Lung (tissue), 12 donors: Measurements from ENCODE around the gene FXYD5. TPM values are rescaled to one million over a fixed set of nuclear protein-coding genes. Genes with fewer than 3 reads are reported as not detected.

ENCODE experiments used
- ATAC-seq: fragments of 200-7000 bp; cut with Tn5 transposase; one replicate; pipeline ENCODE4 v1.9.1; 2020; ENCODE audit warnings: moderate number of reproducible peaks; ENCODE audit not compliant: insufficient read depth, low FRiP score
- DNase-seq, 3 donors: peaks; one replicate each; pipeline ENCODE4 v3.0.0-alpha.2; 2013 to 2017
- H3K27ac ChIP-seq, 2 donors: one replicate each; pipeline ENCODE4 v1.5.1; 2013; ENCODE audit warnings: mild to moderate bottlenecking in 2 of 2, moderate library complexity in 2 of 2, control low read depth in 1 of 2, inconsistent platforms in 1 of 2, low read depth in 1 of 2, low read length in 1 of 2
- H3K27me3 ChIP-seq, 3 donors: one replicate each; pipeline ENCODE4 v1.5.1; 2013; ENCODE audit warnings: low read length in 2 of 3; ENCODE audit not compliant: control insufficient read depth in 3 of 3, insufficient read depth in 3 of 3
- H3K36me3 ChIP-seq, 4 donors: one replicate each; pipeline ENCODE4 v1.5.1; 2013; ENCODE audit warnings: low read length in 4 of 4, mild to moderate bottlenecking in 1 of 4, moderate library complexity in 1 of 4; ENCODE audit not compliant: control insufficient read depth in 4 of 4, insufficient read depth in 4 of 4
- H3K4me1 ChIP-seq, 5 donors: one replicate each; pipeline ENCODE4 v1.5.1; 2013; ENCODE audit warnings: low read length in 5 of 5, mild to moderate bottlenecking in 2 of 5, moderate library complexity in 1 of 5; ENCODE audit not compliant: control insufficient read depth in 5 of 5, insufficient read depth in 5 of 5
- H3K4me3 ChIP-seq: one replicate; pipeline ENCODE4 v1.5.1; 2013; ENCODE audit warnings: mild to moderate bottlenecking, control low read depth, moderate library complexity
- H3K9ac ChIP-seq, 2 donors: one replicate each; pipeline ENCODE4 v1.5.1; 2013; ENCODE audit warnings: low read length in 2 of 2, control low read depth in 1 of 2; ENCODE audit not compliant: insufficient read depth in 1 of 2
- H3K9me3 ChIP-seq, 4 donors: one replicate each; pipeline ENCODE4 v1.5.1; 2013; ENCODE audit warnings: low read length in 3 of 4, mild to moderate bottlenecking in 1 of 4, moderate library complexity in 1 of 4; ENCODE audit not compliant: control insufficient read depth in 4 of 4, insufficient read depth in 3 of 4
- WGBS, 2 donors: extraction: QIAGEN DNeasy Blood & Tissue Kit; methylation state at CpG; one replicate each; pipeline ENCODE4 v1.1.7; 2013; 5-methylcytosine and 5-hydroxymethylcytosine counted together
- polyA plus RNA-seq, 2 donors: library from polyadenylated mRNA; stranded (reverse); fragments of 200-250 nt; gene quantifications; one replicate each; pipeline ENCODE4 v1.2.1, GENCODE V29; 2013
- total RNA-seq, 2 donors: library from RNA; depleted of rRNA in 1 of 2; stranded (reverse); fragments of >200 nt in 1 of 2; gene quantifications; one replicate each; pipeline ENCODE4 v1.2.1, GENCODE V29; 2014 to 2021
- TF ChIP-seq, protein P1 (sequence below): IDR thresholded peaks from 2 replicates; pipeline ENCODE4 v1.5.1; 2012; ENCODE audit warnings: mild to moderate bottlenecking; ENCODE audit errors: control extremely low read depth, extremely low read depth
- donor health status: control.
- donor health status: control.
- donor health status: Bipolar disorder and iron deficiency.
- donor health status: healthy.
- donor health status: DM: yes; HTN: yes; CAD: no.

Gene FXYD5
- total and polyA plus RNA-seq, 4 donors, result 9.9 to 203 (median 138) TPM

GRCh38 chr19:35119091-35119490 lies 35.4 kb upstream of the FXYD5 start:
- no peaks in the 10 kb centered on the region for H3K9me3 ChIP-seq
- ATAC-seq (no peak), DNase-seq (no peak)
- H3K4me3 ChIP-seq, result no peak overlapping the region
- peaks cover 0 to 25% (median 6%) of the 10 kb centered on the region in 5 donors for H3K4me1 ChIP-seq
- H3K36me3 ChIP-seq, result no peaks in the 10 kb centered on the region
- peak overlapping the region in 1 of 2 donors; percentile 91 for H3K27ac ChIP-seq
- H3K27me3 ChIP-seq, result no peaks in the 10 kb centered on the region
- TF ChIP-seq, protein P1, sequence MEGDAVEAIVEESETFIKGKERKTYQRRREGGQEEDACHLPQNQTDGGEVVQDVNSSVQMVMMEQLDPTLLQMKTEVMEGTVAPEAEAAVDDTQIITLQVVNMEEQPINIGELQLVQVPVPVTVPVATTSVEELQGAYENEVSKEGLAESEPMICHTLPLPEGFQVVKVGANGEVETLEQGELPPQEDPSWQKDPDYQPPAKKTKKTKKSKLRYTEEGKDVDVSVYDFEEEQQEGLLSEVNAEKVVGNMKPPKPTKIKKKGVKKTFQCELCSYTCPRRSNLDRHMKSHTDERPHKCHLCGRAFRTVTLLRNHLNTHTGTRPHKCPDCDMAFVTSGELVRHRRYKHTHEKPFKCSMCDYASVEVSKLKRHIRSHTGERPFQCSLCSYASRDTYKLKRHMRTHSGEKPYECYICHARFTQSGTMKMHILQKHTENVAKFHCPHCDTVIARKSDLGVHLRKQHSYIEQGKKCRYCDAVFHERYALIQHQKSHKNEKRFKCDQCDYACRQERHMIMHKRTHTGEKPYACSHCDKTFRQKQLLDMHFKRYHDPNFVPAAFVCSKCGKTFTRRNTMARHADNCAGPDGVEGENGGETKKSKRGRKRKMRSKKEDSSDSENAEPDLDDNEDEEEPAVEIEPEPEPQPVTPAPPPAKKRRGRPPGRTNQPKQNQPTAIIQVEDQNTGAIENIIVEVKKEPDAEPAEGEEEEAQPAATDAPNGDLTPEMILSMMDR, result no peak
- 47 to 52% methylated on average over 13 to 14 of the region's 14 CpGs for WGBS, 2 donors
- H3K9ac ChIP-seq, result no peak overlapping the region

- H3K27me3 ChIP-seq, result no peaks in the 10 kb centered on the region
- H3K9ac ChIP-seq, result no peak overlapping the region
- 68 to 78% methylated on average over 9 of the region's 9 CpGs for WGBS, 2 donors
- H3K27ac ChIP-seq, result peak overlapping the region in 1 of 2 donors; percentile 18
- no peaks in the 10 kb centered on the region for H3K36me3 ChIP-seq
- no peak for ATAC-seq
- TF ChIP-seq, protein P1, result no peak
- H3K4me1 ChIP-seq, result peaks cover 3 to 22% (median 7%) of the 10 kb centered on the region in 5 donors
- no peaks in the 10 kb centered on the region for H3K9me3 ChIP-seq
- no peak for DNase-seq
- H3K4me3 ChIP-seq, result no peak overlapping the region
Measured at GRCh38 chr19:35119578-35120155, 34.9 kb upstream of the FXYD5 start.

DNA sequence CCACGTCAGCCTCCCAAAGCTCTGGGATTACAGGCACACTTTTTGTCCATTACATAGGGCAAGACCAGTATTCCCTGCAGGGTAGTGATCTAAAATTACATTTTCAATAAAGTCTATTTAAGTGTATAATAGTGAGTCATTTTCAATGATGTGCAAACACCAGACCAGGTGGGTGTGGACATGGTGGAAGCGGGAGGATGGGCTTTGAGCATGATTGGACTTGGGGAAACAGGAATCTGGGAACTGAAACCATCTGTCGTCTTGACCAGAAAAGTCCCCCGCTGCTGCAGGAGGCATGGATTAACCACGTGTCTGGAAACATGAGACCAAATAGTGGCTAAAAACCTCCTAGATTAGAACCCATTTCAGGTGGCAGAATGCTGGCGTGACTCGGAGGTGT lies 34.0 kb upstream of the FXYD5 start:
- TF ChIP-seq, protein P1, result no peak
- DNase-seq (no peak), ATAC-seq (no peak)
- no peak overlapping the region for H3K9ac ChIP-seq
- H3K9me3 ChIP-seq, result no peaks in the 10 kb centered on the region
- peak overlapping the region in 1 of 2 donors; percentile 1 for H3K27ac ChIP-seq
- H3K27me3 ChIP-seq, result no peaks in the 10 kb centered on the region
- no peak overlapping the region for H3K4me3 ChIP-seq
- H3K36me3 ChIP-seq, result no peaks in the 10 kb centered on the region
- WGBS, 2 donors, result 62 to 67% methylated on average over 7 of the region's 7 CpGs
- peaks cover 5 to 20% (median 9%) of the 10 kb centered on the region in 5 donors for H3K4me1 ChIP-seq

DNA sequence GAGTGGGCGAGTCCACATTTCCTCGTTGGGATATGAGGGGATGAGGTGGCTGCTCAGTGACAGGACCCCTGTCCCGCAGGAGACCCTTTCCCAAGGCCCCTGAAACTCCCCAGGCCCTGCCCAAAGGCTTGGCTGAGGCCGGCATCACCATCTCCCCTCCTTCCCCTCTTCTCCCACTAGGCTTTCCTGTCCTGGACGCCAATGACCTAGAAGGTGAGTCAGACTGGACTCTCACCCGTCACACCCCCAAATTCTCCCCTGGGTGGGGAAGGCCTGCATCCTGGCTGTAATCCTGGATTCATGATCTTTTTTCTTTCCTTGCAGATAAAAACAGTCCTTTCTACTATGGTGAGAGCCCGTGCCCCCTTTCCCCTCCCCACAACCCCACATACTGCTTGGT lies 33.6 kb upstream of the FXYD5 start:
- H3K9ac ChIP-seq, result no peak overlapping the region
- H3K27me3 ChIP-seq, result no peaks in the 10 kb centered on the region
- H3K9me3 ChIP-seq, result no peaks in the 10 kb centered on the region
- no peak for DNase-seq
- H3K4me1 ChIP-seq, result peaks cover 5 to 20% (median 9%) of the 10 kb centered on the region in 5 donors
- H3K36me3 ChIP-seq, result no peaks in the 10 kb centered on the region
- WGBS, 2 donors, result 79 to 91% methylated on average over 7 of the region's 7 CpGs
- no peak for ATAC-seq
- H3K27ac ChIP-seq, result peak overlapping the region in 1 of 2 donors; percentile 1
- no peak overlapping the region for H3K4me3 ChIP-seq
- TF ChIP-seq, protein P1, result no peak
